Skeletal muscle tissue (tissue), 4 donors: ENCODE measurements around the gene ATP13A2. TPM values are rescaled to one million over a fixed set of nuclear protein-coding genes. Genes with fewer than 3 reads are reported as not detected.

Source experiments
- H3K27ac ChIP-seq: one replicate; pipeline ENCODE4 v1.7.0; 2013; ENCODE audit warnings: mild to moderate bottlenecking, low read depth, low read length, inconsistent platforms
- H3K27me3 ChIP-seq, 3 donors: one replicate each; pipeline ENCODE4 v1.7.0; 2013; ENCODE audit warnings: low read length in 3 of 3; ENCODE audit not compliant: control insufficient read depth in 3 of 3, insufficient read depth in 3 of 3
- H3K36me3 ChIP-seq, 3 donors: one replicate each; pipeline ENCODE4 v1.7.0; 2013; ENCODE audit warnings: low read length in 3 of 3; ENCODE audit not compliant: control insufficient read depth in 3 of 3, insufficient read depth in 3 of 3
- H3K4me1 ChIP-seq, 3 donors: one replicate each; pipeline ENCODE4 v1.7.0; 2013; ENCODE audit warnings: low read length in 3 of 3, mild to moderate bottlenecking in 3 of 3; ENCODE audit not compliant: control insufficient read depth in 3 of 3, insufficient read depth in 3 of 3
- H3K4me3 ChIP-seq, 3 donors: one replicate each; pipeline ENCODE4 v1.7.0; 2013; ENCODE audit warnings: low read length in 3 of 3
- H3K9ac ChIP-seq, 3 donors: one replicate each; pipeline ENCODE4 v1.7.0; 2013; ENCODE audit warnings: low read length in 3 of 3, mild to moderate bottlenecking in 3 of 3, moderate library complexity in 2 of 3, low read depth in 1 of 3
- H3K9me3 ChIP-seq, 3 donors: one replicate each; pipeline ENCODE4 v1.7.0; 2013; ENCODE audit warnings: low read length in 3 of 3; ENCODE audit not compliant: control insufficient read depth in 3 of 3
- total RNA-seq: library from RNA; depleted of rRNA; stranded (reverse); fragments of >200 nt; gene quantifications from one replicate; pipeline ENCODE4 v1.2.3, GENCODE V29; 2014
- donor health status: Osteomylitis.

ATP13A2 gene
- total RNA-seq, 1 donor from 2014 or later = 8.9 TPM

DNA sequence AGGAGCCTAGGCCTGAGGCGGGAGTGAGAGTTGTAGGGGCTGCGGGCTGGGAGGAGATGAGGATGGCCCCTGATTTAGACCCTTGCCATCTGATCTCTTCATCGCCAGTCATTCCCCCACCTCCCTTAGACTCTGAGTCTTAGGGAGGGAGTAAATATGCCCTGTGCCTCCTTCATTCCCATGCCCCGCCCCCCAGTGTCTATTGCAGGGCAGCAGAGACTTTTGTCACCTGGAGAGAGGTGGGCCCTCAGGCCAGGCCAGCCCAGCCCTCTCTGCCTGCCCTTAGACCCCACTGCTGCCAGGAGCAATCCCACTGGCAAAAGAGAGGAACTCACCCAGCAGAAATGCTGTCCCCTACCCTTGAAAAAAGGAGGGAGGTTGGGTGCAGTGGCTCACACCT is 28.1 kb downstream of the ATP13A2 start:
- H3K9ac ChIP-seq = no peak overlapping the region
- no peak overlapping the region for H3K27ac ChIP-seq
- peaks cover 0 to 3% (median 2%) of the 10 kb centered on the region in 3 donors for H3K4me1 ChIP-seq
- no peak overlapping the region for H3K4me3 ChIP-seq
- H3K27me3 ChIP-seq = peaks cover 5 to 16% (median 9%) of the 10 kb centered on the region in 3 donors
- H3K9me3 ChIP-seq = no peaks in the 10 kb centered on the region
- peaks cover 15 to 25% (median 18%) of the 10 kb centered on the region in 3 donors for H3K36me3 ChIP-seq

DNA sequence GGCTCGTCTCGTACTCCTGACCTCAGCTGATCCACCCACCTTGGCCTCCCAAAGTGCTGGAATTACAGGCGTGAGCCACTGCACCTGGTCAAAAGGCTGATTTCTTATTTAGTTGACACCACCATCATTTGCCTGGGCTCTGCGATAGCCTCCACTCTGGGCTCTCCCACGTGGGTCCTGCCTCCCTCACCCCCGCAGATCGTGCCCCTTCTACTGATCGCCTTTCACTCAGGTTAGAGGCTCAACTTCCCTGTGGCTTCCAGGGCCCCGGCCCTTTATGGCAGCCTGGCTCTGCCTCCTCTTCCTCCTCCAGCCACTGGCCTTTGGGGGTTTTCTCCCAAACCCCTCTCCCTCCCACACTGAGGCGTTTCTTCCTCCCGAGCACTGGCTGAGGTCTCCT is 28.8 kb downstream of the ATP13A2 start:
- H3K27me3 ChIP-seq = peaks cover 5 to 16% (median 9%) of the 10 kb centered on the region in 3 donors
- H3K4me3 ChIP-seq = no peak overlapping the region
- H3K9me3 ChIP-seq = no peaks in the 10 kb centered on the region
- peaks cover 9 to 20% (median 14%) of the 10 kb centered on the region in 3 donors for H3K36me3 ChIP-seq
- H3K27ac ChIP-seq = no peak overlapping the region
- peaks cover 0 to 3% (median 2%) of the 10 kb centered on the region in 3 donors for H3K4me1 ChIP-seq
- H3K9ac ChIP-seq = no peak overlapping the region

DNA sequence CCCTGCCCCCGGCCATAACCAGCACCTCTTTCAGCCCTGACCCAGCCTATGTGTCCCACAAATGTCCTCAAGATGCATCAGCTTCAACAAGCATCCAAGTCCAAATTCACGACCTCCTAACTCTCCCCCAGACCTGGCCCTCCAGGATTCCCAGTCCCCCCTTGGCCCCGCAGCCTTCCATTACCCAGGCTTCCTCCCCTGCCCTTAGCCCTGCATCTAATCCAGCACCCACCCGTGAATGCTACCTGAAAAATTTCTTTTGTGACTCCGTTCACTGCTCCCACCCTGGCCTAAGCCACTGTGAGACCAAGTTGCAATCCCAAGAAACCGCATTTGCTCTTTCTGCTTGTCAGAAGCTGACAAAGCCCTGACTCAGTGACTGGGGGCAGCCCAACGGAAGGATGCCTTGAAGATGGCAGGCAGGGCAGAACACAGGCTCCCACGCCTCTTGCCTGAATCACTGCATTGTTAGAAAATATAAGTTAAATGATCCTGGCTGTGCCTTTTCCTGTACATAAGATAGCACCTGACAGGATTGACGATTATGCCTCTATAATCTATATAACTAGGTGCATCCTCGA is 30.4 kb downstream of the ATP13A2 start:
- Histone ChIP-seq H3K4me1 (peaks cover 0 to 3% (median 2%) of the 10 kb centered on the region in 3 donors), H3K27ac (no peak overlapping the region), H3K4me3 (no peak overlapping the region), H3K9me3 (no peaks in the 10 kb centered on the region), H3K36me3 (peaks cover 0 to 6% (median 4%) of the 10 kb centered on the region in 3 donors), H3K9ac (no peak overlapping the region), H3K27me3 (peaks cover 5 to 16% (median 9%) of the 10 kb centered on the region in 3 donors)

DNA sequence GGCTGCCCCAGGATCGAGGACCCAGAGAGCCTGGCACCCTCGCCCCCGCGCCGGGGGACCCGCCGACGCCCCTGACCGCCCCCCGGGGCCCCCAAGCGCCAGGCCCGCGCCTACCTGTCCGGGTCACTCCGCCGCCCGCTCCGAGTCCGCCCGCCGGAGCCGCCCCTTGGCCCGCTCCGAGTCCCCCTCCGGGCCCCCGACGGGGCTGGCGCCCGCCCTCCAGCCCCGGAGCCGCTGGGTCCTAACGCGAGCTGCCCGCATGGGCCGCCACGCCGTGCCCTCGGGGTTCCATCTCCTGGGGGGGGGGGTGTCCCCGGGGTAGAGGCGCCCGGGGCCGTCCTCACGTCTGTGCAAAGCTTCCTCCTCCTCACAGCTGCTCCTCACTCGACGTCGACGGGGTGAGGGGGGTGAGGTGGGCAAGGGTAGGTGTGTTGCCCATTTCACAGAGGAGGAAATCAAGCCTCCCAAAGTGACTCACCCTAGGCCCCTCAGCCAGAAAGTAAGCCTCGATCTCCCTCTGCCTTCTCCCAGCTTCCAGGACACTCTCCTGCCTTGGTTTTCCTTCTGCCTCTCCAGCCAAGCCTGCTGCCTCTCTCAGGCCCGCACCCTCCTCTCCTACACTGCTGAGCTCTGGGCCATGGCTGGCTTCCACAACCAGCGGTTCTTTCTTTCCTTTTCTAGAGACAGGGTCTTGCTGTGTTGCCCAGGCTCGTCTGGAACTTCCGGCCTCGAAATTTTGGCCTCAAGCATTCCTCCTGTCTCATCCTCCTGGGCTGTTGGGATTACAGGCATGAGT is 31.1 kb downstream of the ATP13A2 start, which contains the start of gene MFAP2:
Gene MFAP2, minus strand, starts transcription at position 148 of the 796 bp plus-strand sequence. CDS start 2,347 bp downstream, outside the sequence.
- no peaks in the 10 kb centered on the region for H3K9me3 ChIP-seq
- H3K4me3 ChIP-seq = peak within 1 kb of the TSS in 1 of 3 donors; percentile 51
- H3K36me3 ChIP-seq = peaks cover 0 to 2% (median 0%) of the 10 kb centered on the region in 3 donors
- peaks cover 5 to 16% (median 9%) of the 10 kb centered on the region in 3 donors for H3K27me3 ChIP-seq
- H3K9ac ChIP-seq = no peak within 1 kb of the TSS
- peak within 1 kb of the TSS; percentile 25 for H3K27ac ChIP-seq
- peaks cover 0 to 3% (median 2%) of the 10 kb centered on the region in 3 donors for H3K4me1 ChIP-seq

DNA sequence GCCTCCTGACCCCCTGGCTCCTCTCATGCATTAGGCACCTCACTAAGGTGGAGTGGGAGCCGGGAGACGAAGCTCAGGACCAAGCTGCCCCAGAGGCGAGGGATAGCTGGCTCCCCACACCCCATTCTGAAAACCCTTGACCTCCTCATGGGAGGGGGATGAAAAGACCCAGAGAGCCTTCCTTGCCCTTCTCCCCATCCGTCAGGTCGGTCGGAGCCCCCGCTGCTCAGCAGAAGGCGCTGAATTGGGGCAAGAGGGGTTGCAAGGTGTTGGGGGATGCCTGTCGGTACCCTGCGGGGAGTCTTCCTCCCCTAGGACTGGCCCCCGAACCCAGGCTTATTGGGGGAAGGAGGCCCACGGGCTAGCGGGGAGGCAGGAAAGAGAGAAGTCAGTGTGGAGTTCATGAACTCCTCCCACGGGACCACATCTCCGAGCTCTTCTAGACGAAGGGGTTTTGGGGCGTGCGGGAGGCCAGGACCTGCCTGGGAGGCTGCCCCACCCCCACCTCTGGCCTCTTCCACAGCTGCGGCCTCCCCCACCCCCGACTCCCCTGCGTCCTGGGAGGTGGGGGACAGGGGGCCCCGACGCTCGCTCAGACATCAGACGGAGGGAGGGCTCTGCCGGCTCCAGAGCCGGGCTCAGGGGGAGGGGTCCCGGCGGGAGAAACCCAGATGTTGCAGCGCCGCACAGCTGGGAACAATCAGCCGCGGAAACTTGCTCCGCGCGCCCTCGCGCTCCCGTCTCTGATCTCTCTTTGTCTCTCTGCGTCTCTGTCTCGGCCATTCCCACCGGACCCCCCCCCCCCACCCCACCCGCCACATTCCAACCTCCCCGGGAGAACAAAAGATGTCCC is 32.0 kb downstream of the ATP13A2 start:
- peaks cover 0 to 3% (median 2%) of the 10 kb centered on the region in 3 donors for H3K4me1 ChIP-seq
- H3K9ac ChIP-seq = no peak overlapping the region
- peak overlapping the region in 1 of 3 donors; percentile 51 for H3K4me3 ChIP-seq
- H3K27ac ChIP-seq = peak overlapping the region; percentile 25
- H3K27me3 ChIP-seq = peaks cover 5 to 16% (median 9%) of the 10 kb centered on the region in 3 donors
- no peaks in the 10 kb centered on the region for H3K9me3 ChIP-seq
- no peaks in the 10 kb centered on the region for H3K36me3 ChIP-seq

DNA sequence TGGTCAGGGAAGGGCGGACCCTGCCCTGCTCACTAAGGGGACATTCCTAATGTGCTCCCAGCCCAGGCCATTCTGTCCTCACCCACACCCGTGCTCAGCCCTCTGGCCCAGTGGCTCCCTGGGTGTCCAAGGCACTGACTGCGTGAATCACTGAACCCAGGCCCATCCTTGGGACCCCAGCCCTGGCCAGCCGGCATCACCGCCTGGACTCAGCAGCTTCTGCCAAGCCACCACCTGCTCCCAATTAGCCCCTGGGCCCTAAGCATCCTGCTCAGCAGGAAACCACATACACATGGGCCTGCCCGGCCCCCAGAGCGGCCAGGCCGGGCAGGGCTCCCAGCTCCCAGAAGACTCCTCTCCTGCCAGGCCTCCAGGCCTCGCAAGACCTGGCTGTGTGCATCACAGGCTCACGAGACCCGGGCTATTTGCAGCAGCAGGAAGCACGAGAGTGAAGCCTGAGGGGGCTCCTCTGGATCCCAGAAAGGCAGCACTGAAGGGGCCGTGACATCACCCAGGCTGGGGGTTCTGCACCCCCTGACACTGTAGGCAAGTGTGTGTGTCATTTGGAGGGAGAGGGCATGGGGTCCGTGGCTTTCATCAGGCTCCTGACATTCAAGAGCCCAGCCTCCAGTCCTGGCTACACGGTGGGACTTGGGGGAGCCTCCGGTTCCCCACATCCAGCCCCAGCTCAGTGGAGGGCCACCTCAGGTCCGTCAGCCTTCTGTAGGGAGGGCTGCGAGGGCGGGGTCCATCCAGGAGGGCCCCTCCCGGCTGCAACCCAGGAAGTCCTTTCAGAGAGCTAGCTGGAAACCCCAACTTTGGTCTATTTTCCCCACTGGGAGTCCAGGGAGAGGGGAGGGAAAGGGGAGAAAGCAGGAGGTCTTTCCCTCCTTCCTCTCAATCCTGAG is 32.9 kb downstream of the ATP13A2 start:
- Histone ChIP-seq H3K27me3 (peaks cover 5 to 16% (median 9%) of the 10 kb centered on the region in 3 donors), H3K27ac (peak overlapping the region; percentile 25), H3K36me3 (no peaks in the 10 kb centered on the region), H3K9ac (no peak overlapping the region), H3K9me3 (no peaks in the 10 kb centered on the region), H3K4me3 (peak overlapping the region in 2 of 3 donors; percentile 29 to 51), H3K4me1 (peaks cover 0 to 3% (median 2%) of the 10 kb centered on the region in 3 donors)

DNA sequence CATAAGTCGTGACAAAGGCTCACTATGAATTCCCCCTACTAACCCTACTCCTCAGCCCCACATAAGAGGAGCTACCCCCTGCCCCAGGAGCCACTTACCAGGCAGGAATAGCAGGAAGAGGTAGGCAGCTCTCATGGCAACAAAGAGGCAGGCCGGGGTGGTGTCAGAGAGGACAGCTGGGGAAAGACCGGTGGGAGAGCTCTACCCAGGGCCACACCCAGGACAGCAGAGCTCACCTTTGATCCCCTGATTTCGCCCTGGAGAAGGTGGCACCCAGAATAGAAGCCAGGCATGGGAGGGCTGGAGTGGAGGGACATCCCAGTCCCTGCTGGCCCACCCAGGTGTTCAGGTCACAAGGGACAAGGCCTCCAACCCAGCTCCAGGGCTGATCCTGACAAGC is 33.6 kb downstream of the ATP13A2 start:
- no peaks in the 10 kb centered on the region for H3K36me3 ChIP-seq
- H3K4me1 ChIP-seq = peaks cover 0 to 3% (median 2%) of the 10 kb centered on the region in 3 donors
- no peak overlapping the region for H3K27ac ChIP-seq
- no peaks in the 10 kb centered on the region for H3K9me3 ChIP-seq
- H3K9ac ChIP-seq = no peak overlapping the region
- no peak overlapping the region for H3K4me3 ChIP-seq
- H3K27me3 ChIP-seq = peaks cover 5 to 16% (median 9%) of the 10 kb centered on the region in 3 donors

DNA sequence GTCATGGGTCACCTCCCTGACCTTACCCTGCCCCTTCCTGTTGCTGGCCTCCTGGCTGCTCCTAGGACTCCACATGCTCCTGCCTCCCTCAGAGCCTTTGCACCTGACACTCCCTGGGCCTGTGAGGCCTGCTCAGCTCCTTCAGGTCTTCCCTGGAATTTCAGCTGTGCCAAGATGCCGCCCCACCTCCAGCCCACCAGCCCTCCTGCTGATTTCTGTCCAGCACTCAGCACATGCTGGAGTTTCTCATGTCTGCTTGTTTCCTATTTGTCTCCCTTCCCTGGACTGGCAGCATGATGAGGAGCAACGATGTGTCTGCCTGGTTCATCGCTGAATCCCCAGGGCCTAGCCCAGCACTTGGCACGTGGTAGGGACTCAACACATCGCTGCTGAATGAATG is 34.4 kb downstream of the ATP13A2 start:
- H3K4me3 ChIP-seq = no peak overlapping the region
- H3K4me1 ChIP-seq = peaks cover 0 to 3% (median 2%) of the 10 kb centered on the region in 3 donors
- no peak overlapping the region for H3K9ac ChIP-seq
- H3K27ac ChIP-seq = no peak overlapping the region
- no peaks in the 10 kb centered on the region for H3K36me3 ChIP-seq
- peaks cover 5 to 16% (median 9%) of the 10 kb centered on the region in 3 donors for H3K27me3 ChIP-seq
- no peaks in the 10 kb centered on the region for H3K9me3 ChIP-seq

DNA sequence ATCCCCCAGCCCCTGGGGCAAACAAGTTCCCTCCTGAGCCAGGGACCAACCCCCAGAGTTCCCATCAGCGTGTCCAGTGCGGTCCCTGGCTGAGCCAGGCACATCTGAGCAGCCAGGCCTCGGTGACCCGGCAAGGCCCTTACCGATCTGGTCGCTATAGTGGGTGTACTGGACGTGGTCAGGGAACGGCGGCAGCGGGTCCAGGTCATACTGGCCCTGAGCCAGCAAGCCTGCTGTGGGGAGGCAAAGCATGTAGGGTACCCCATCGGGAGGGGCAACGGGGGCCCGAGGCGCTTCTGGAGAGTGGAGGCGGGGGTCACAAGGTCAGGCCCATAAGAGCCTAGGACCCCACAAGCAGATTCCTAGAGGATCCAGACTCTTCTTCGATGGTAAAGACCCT is 34.8 kb downstream of the ATP13A2 start:
- Histone ChIP-seq H3K4me3 (no peak overlapping the region), H3K9me3 (no peaks in the 10 kb centered on the region), H3K27ac (no peak overlapping the region), H3K36me3 (no peaks in the 10 kb centered on the region), H3K4me1 (peaks cover 0 to 3% (median 2%) of the 10 kb centered on the region in 3 donors), H3K27me3 (peaks cover 5 to 16% (median 9%) of the 10 kb centered on the region in 3 donors), H3K9ac (no peak overlapping the region)
